ENCODE results near the gene RFFL.

Gene RFFL

DNA sequence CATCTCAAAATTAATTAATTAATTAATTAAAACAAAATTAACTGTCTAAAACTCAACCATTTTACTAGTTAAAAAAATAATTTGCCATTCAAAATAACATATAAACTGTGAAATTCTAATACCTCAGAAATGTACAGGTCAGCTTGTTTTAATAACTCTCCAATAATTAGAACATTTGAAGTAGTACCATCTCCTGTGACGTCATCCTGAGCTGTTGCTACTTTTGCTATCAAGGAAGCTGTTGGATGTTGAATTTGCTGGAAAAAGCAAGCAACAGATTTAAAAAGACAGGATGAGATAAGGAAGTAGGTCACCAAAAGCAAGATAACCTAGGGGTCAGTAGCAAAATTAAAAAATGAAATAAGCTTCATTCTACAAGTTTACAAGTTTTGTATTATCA, 105.1 kb downstream of the RFFL start:
- DNase-seq, result no peak

All from NCI-H1105 treated with DMSO at 0.1 percent for 48 hours (cell line).